Esophagus muscularis mucosa (tissue), 4 donors: ENCODE results near the gene SOX8. TPM values are rescaled to one million over a fixed set of nuclear protein-coding genes. Genes with fewer than 3 reads are reported as not detected.

Source experiments
- DNase-seq: peaks from one replicate; pipeline ENCODE4 v3.0.0-alpha.2; 2017; ENCODE audit errors: extremely low spot score
- H3K27ac ChIP-seq, 4 donors: fragments of 200-600 bp; sonication (generic); replicated peaks in 1 of 4; 1 replicate in 3 of 4; 2 replicates in 1 of 4; pipeline ENCODE4 v1.5.1; 2016 to 2019; ENCODE audit warnings: mild to moderate bottlenecking in 1 of 4
- H3K27me3 ChIP-seq, 4 donors: fragments of 200-600 bp; sonication (generic); one replicate each; pipeline versions ENCODE4 v1.5.1 to v1.6.0; 2016 to 2019
- H3K36me3 ChIP-seq, 4 donors: fragments of 200-600 bp; sonication (generic); one replicate each; pipeline ENCODE4 v1.5.1; 2016 to 2019
- H3K4me1 ChIP-seq, 4 donors: fragments of 200-600 bp; sonication (generic); one replicate each; pipeline ENCODE4 v1.5.1; 2016 to 2019
- H3K4me3 ChIP-seq, 4 donors: fragments of 200-600 bp; sonication (generic); 1 replicate in 2 of 4; 2 replicates in 2 of 4; pipeline ENCODE4 v1.5.1; 2016 to 2019; ENCODE audit warnings: mild to moderate bottlenecking in 4 of 4, moderate library complexity in 1 of 4
- H3K9me3 ChIP-seq, 4 donors: fragments of 200-600 bp; sonication (generic); 1 replicate in 3 of 4; 2 replicates in 1 of 4; pipeline ENCODE4 v1.5.1; 2016 to 2019
- EP300 ChIP-seq: sonication (generic); formaldehyde crosslinking; IDR thresholded peaks from one replicate; pipeline ENCODE4 v1.6.1; 2017; ENCODE audit warnings: antibody characterized with exemption
- POLR2A ChIP-seq: fragments of 450-650 bp; IDR thresholded peaks from one replicate; pipeline ENCODE4 v1.6.1; 2017; ENCODE audit warnings: antibody characterized with exemption, moderate library complexity, mild to moderate bottlenecking, low read depth
- POLR2AphosphoS5 ChIP-seq, 2 donors: sonication (generic); formaldehyde crosslinking; IDR thresholded peaks; one replicate each; pipeline ENCODE4 v1.6.1; 2017; ENCODE audit warnings: antibody characterized with exemption in 2 of 2
- WGBS: methylation state at CpG from one replicate; pipeline ENCODE4 v1.1.5; 2018; 5-methylcytosine and 5-hydroxymethylcytosine counted together
- intact Hi-C: fragments of 100-400 bp; cut with DNase I; formaldehyde crosslinking; loops from one replicate; pipeline ENCODE4 v1.15.1; 2023
- total RNA-seq, 4 donors: library from RNA; depleted of rRNA; stranded (reverse); fragments of >200 nt; gene quantifications; one replicate each; pipeline versions ENCODE4 v1.1.0 to v1.2.1, GENCODE V29; 2016
- TF ChIP-seq, protein P1 (sequence below), 3 experiments: fragments of 200-600 bp in 2 of 3; fragments of 450-650 bp in 1 of 3; sonication (generic) in 2 of 3; IDR thresholded peaks; one replicate each; pipeline ENCODE4 v1.5.1; 2017 to 2019; ENCODE audit warnings: antibody characterized with exemption in 3 of 3, mild to moderate bottlenecking in 2 of 3, moderate library complexity in 1 of 3

The SOX8 gene
- total RNA-seq, 4 donors from 2014 or later, result 4.1 to 4.6 (median 4.3) TPM

DNA sequence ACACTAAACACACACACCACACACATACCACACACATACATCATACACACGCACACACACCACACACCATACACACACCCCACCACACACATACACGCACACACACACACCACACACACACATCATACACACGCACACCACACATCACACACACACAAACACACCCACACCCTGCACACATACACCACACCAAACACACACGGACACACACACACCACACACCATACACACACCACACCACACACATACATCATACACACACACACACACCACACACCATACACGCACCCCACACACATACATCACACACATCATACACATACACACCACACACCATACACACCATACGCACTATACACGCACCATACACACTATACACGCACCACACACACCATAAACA is 3.7 kb upstream of the SOX8 start:
- H3K27ac ChIP-seq, result peak overlapping the region in 2 of 4 donors; percentile 46 to 53
- 90% methylated on average over 8 of the region's 8 CpGs for WGBS
- TF ChIP-seq EP300 (no peak), POLR2AphosphoS5 (IDR thresholded peaks at IDR 0.05) (no peak), POLR2A (no peak)
- TF ChIP-seq, protein P1, sequence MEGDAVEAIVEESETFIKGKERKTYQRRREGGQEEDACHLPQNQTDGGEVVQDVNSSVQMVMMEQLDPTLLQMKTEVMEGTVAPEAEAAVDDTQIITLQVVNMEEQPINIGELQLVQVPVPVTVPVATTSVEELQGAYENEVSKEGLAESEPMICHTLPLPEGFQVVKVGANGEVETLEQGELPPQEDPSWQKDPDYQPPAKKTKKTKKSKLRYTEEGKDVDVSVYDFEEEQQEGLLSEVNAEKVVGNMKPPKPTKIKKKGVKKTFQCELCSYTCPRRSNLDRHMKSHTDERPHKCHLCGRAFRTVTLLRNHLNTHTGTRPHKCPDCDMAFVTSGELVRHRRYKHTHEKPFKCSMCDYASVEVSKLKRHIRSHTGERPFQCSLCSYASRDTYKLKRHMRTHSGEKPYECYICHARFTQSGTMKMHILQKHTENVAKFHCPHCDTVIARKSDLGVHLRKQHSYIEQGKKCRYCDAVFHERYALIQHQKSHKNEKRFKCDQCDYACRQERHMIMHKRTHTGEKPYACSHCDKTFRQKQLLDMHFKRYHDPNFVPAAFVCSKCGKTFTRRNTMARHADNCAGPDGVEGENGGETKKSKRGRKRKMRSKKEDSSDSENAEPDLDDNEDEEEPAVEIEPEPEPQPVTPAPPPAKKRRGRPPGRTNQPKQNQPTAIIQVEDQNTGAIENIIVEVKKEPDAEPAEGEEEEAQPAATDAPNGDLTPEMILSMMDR (IDR thresholded peaks at IDR 0.05), result no peak

DNA sequence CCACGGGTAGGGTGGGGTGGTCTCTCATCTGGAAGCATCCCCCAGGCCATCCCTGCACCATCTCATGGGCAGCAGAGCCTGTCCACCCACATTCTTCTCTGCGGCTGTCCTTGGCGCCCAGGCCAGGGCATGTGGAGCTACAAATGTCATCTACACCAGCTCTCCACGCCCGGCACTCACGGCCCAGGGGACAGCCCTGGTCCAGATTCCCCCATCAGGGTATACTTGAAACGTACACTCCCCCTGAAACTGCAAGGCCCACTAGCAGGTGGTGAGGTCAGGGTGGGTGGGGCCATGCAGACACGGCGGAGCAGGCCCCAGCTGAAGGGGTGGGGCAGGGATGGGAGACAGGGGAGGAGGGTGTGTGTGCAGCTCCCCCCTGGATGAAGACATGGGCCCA is 3.2 kb upstream of the SOX8 start:
- intact Hi-C loops, result no loop called here

More for the DNA sequence above, 3.7 kb upstream of the SOX8 start:
- H3K36me3 ChIP-seq, result no peaks in the 10 kb centered on the region
- intact Hi-C loops, result no loop called here
- H3K4me1 ChIP-seq, result peaks cover 12 to 55% (median 50%) of the 10 kb centered on the region in 4 donors
- DNase-seq, result no peak
- H3K27me3 ChIP-seq, result peaks cover 0 to 57% (median 20%) of the 10 kb centered on the region in 4 donors
- no peaks in the 10 kb centered on the region for H3K9me3 ChIP-seq
- no peak overlapping the region for H3K4me3 ChIP-seq

DNA sequence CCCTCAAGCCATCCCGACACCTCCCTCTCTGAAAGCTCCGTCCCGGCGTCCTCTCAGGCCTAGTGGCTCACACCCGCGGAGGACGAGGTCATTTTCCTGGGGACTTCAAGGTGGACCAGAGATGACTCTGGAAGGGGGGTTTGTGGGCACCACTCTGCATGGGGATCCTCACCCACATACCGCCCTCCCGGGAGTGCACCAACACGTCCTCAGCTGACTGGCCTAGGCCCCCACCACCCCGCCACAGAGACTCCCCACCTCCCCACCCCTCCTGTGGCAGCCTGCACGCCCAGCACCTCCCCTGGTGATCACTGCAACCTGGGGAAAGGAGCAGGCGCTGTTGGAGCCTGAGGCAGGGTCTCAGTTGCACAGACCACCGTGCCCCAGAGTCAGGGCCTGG is 2.4 kb upstream of the SOX8 start:
- WGBS, result 84% methylated on average over 9 of the region's 14 CpGs
- Histone ChIP-seq H3K36me3 (no peaks in the 10 kb centered on the region), H3K9me3 (no peaks in the 10 kb centered on the region), H3K4me3 (no peak overlapping the region), H3K27me3 (peaks cover 0 to 69% (median 24%) of the 10 kb centered on the region in 4 donors), H3K27ac (no peak overlapping the region), H3K4me1 (peaks cover 12 to 55% (median 50%) of the 10 kb centered on the region in 4 donors)
- intact Hi-C loops, result no loop called here
- no peak for TF ChIP-seq POLR2A
- no peak for DNase-seq

More for the DNA sequence above, 3.2 kb upstream of the SOX8 start:
- no peaks in the 10 kb centered on the region for H3K36me3 ChIP-seq
- TF ChIP-seq, protein P1 (IDR thresholded peaks at IDR 0.05), result no peak
- TF ChIP-seq EP300, result no peak
- no peak for TF ChIP-seq POLR2A
- no peak for TF ChIP-seq POLR2AphosphoS5 (IDR thresholded peaks at IDR 0.05)
- 82% methylated on average over 6 of the region's 9 CpGs for WGBS
- peaks cover 0 to 62% (median 23%) of the 10 kb centered on the region in 4 donors for H3K27me3 ChIP-seq
- no peak overlapping the region for H3K4me3 ChIP-seq
- H3K9me3 ChIP-seq, result no peaks in the 10 kb centered on the region
- H3K27ac ChIP-seq, result no peak overlapping the region
- DNase-seq, result no peak
- peaks cover 12 to 55% (median 50%) of the 10 kb centered on the region in 4 donors for H3K4me1 ChIP-seq

DNA sequence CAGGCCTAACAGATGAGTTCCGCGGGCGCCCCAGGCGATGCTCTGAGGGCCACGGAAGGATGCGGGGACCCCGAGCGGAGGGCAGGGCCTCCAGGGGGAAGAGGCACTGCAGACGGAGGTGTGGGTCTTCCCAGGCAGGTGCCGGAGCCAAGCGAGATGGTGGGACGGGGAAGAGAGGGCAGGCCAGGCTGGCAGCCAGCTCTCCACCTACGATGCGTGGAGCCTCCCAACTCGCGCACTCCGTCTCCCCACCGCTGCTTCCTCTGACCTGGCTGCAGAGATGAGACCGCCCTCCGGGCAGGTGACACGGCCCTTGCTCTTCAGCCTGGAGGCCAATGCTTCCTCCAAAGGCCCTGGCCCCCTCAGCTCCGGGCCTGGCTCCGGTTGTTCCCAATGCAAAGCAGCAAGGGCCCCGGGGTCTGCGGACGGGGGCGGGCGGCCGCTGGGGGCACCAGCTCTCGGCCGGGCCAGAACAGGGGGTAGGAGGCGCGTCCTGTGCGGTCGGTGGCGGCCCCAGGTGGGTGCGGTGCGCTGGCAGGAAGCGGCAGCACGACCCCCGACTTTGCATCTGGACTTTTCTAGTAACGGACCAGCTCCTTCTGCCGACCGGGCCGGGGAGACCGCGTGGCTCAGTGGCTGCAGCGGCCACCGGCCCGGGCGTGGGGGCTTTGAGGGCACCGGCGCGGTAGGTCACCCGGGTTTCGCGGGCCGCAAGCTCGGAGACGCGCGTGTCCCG is 1.5 kb upstream of the SOX8 start:
- peak overlapping the region in 1 of 4 donors; percentile 39 for H3K27ac ChIP-seq
- H3K36me3 ChIP-seq, result no peaks in the 10 kb centered on the region
- peaks cover 0 to 78% (median 24%) of the 10 kb centered on the region in 4 donors for H3K27me3 ChIP-seq
- 39% methylated on average over 50 of the region's 63 CpGs for WGBS
- TF ChIP-seq POLR2AphosphoS5 (IDR thresholded peaks at IDR 0.05) (no peak), EP300 (no peak), POLR2A (no peak)
- TF ChIP-seq, protein P1 (IDR thresholded peaks at IDR 0.05), result no peak
- intact Hi-C loops, result no loop called here
- H3K4me3 ChIP-seq, result peak overlapping the region; percentile 58 to 67 (median 59)
- no peaks in the 10 kb centered on the region for H3K9me3 ChIP-seq
- DNase-seq, result no peak
- H3K4me1 ChIP-seq, result peaks cover 9 to 53% (median 46%) of the 10 kb centered on the region in 4 donors

DNA sequence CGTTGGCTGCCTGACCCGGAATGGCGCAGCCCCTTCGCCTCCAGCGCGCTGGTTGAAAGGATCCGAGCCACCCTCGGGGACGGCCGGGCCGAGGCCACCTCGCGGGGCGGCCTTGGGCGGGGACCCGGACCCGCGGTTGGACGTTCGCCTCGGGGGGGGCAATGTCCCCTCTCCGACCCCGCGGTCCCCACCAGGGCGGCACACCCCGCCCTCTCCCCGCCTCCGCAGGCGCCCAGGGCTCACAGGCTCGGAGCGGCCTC is 1.0 kb upstream of the SOX8 start:
- DNase-seq, result no peak
- Histone ChIP-seq H3K4me1 (peaks cover 9 to 53% (median 45%) of the 10 kb centered on the region in 4 donors), H3K4me3 (peak overlapping the region; percentile 58 to 67 (median 59)), H3K36me3 (no peaks in the 10 kb centered on the region), H3K27ac (peak overlapping the region in 2 of 4 donors; percentile 19 to 39), H3K27me3 (peaks cover 0 to 83% (median 24%) of the 10 kb centered on the region in 4 donors), H3K9me3 (no peaks in the 10 kb centered on the region)
- intact Hi-C loops, result no loop called here
- 4% methylated on average over 17 of the region's 31 CpGs for WGBS
- TF ChIP-seq POLR2A (no peak), EP300 (no peak), POLR2AphosphoS5 (IDR thresholded peaks at IDR 0.05) (no peak)
- TF ChIP-seq, protein P1 (IDR thresholded peaks at IDR 0.05), result no peak
